Tibial nerve (tissue), 3 donors: ENCODE measurements around the gene ZNF516.

Experiments used
- CTCF ChIP-seq, 5 experiments: fragments of 200-600 bp in 3 of 5; fragments of 450-650 bp in 2 of 5; sonication (generic) in 3 of 5; IDR thresholded peaks; one replicate each; pipeline ENCODE4 v1.5.1; 2016 to 2019; ENCODE audit warnings: antibody characterized with exemption in 5 of 5, mild to moderate bottlenecking in 3 of 5, moderate library complexity in 2 of 5
- POLR2A ChIP-seq, 2 donors: fragments of 450-650 bp; IDR thresholded peaks; one replicate each; pipeline ENCODE4 v1.6.1; 2017; ENCODE audit warnings: antibody characterized with exemption in 2 of 2, mild to moderate bottlenecking in 2 of 2, moderate library complexity in 2 of 2

DNA sequence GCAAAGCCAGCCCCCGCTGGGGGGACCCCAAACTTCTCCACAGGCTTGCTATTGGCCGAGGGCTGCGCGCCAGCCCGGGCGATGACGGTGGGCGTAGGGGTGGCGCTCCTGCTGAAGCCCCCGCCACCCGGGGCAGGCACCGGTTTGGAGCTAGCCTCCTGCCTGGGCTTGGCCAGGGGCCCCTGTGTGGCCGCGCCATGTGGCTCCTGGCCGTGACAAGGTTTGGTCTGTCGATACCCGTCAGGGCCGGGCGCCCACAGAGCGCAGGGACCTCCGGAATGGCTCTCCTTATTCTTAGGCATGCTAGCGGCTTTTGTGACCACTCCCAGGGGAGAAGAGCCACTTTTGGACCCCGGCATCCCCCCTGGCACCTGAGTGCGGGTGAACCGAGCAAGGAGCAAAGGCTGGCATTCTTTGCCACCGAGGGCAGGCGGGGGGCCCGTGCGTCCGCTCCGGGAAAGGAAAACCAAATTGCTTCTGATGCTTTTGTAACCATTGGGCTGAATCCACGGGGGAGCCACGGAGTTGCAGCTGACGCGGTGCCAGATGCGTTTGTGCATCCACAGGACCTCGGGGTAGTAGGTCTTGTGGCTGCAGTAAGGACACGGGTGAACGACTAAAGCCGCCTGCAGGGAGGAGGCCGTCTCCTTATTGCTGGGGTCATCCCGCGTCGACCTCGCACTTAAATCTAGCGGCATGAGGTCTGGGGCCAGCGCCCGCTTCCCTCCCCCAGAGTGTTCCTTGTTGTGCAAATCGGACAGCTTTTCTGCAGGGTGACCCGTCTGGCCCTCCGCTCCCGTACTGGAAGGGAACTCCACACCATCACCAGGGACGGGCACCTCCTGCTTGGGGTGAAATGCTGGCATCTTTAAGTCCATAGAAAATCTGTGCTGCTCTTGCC, 115.6 kb downstream of the ZNF516 start:
- TF ChIP-seq CTCF (IDR thresholded peaks at IDR 0.05) = no peak
- TF ChIP-seq POLR2A (IDR thresholded peaks at IDR 0.05) = no peak
